ENCODE data around the gene EXPH5.

The EXPH5 gene

DNA sequence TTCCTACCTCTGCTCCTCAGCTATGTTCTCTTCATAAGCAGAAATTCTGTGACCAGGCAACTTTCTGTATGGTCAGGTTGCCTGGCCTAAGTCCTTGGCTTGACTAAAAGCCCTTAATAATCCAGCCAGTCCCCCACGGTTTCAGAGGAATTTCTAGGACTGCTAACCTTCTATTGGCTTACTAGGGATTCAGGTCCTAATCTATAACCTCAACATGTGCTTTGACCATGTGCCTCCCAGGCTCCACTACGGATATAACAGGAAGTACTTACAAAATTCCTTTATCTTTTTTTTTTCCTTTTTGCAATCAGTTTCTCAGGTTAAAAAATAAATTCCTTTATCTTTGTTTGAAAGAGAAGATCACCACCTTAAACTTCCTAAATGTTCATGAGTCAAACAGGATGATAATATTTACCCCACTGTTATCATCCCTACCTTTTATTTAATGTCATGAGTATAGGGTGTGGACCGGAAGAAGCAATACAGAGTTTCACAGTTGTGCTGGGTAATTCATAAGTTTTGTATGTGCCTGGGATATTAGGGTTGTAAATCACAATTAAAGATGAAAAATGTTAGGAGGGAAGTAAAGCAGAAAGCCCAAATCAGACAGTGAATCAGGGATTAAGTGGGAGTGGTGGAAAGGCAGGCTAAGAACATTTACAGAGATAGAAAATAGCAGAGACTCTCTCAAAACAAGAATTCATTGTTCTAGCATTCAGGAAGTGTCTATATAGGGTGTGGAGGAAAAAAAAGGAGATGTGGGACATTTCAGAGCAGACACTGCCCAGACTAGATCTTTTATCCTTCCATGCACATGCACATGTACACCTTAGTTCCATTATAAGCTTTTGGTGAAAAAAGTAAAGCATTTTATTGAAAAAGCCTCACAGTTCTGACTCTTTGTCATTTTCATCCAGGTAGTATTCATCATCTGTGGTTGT lies 84.6 kb downstream of the EXPH5 start:
- DNase-seq: no peak

DNA sequence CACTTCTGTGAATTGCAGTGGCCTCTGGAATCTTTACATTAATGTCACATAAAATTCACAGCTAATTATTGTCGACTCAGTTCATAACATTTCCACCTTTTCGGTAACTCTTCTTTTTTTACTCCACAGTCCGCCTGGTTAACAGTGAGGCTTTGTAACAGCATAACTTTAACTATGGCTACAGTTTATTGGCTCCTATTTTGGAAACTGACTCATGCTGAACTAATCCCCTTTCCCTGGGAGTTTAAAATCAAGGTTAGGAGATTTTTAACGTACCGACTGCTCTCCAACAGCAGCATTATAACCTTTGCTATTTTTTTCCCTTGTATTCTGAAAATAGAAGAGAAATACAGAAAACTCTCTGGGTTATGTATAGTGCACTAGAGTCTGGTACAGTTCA lies 92.2 kb downstream of the EXPH5 start:
- DNase-seq: no peak

DNA sequence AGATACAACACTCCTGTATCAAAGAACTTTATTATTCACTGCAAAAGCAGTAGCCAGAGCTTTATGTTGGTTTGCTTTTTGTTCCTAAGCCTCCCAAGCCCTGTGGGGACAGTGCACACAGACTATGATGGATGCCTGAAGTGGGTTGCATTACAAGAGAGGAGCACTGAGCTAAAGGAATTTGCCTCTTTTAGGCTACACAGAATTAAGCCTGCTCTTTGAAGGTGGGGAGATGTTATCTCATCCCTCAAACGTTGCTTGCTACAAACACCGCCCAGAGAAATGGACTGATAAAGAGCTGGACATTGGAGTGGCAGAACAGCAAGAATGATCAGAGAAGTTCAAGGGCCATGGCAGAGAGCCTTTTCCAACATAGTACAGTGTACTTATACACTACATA lies 92.8 kb downstream of the EXPH5 start:
- DNase-seq: peak; percentile 8

- DNase-seq: no peak
Observed at GRCh38 chr11:108500169-108500568, 93.4 kb downstream of the EXPH5 start.

- no peak for DNase-seq
Observed at GRCh38 chr11:108498816-108499408, 94.7 kb downstream of the EXPH5 start.

- peak; percentile 74 for DNase-seq
Observed at GRCh38 chr11:108498046-108498815, 95.3 kb downstream of the EXPH5 start, which contains the start of gene POGLUT3. Gene POGLUT3, minus strand, starts transcription at chr11:108498384. Its CDS starts 18 bp downstream, at chr11:108498366.

DNA sequence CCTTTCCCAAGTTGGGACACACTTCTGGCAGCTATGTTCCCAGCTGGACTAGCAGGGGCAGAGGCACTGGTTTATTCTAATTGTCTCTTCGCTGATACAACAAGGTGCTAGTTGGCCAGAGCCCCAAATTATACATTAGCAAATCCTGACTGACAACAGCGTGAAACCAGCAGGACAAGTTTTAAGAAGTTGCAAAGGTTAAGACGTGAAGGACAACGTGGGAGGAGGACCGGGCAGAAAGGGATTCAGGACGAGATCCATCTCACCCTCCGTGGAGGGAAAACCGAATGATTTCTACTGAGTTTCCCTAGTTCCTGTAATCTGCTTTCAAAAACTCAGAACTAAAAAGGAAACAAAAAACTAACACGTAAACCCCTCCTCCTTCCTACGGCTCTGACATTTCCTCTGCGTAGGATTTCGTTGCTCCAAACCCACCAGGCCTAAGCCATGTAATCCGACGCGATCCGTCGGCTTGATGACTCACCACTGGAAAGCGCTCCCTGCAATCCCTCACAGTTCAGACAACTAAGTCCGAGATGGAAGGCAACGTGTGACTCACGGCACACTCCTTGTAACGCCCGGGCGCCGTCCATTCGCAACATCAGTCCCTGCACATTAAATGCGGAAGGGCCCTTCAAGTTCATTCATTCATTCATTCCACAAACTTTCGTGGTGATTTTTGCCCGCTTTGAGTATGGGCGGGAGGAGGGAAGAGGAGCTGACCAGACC lies 96.1 kb downstream of the EXPH5 start:
- peak; percentile 89 for DNase-seq

DNA sequence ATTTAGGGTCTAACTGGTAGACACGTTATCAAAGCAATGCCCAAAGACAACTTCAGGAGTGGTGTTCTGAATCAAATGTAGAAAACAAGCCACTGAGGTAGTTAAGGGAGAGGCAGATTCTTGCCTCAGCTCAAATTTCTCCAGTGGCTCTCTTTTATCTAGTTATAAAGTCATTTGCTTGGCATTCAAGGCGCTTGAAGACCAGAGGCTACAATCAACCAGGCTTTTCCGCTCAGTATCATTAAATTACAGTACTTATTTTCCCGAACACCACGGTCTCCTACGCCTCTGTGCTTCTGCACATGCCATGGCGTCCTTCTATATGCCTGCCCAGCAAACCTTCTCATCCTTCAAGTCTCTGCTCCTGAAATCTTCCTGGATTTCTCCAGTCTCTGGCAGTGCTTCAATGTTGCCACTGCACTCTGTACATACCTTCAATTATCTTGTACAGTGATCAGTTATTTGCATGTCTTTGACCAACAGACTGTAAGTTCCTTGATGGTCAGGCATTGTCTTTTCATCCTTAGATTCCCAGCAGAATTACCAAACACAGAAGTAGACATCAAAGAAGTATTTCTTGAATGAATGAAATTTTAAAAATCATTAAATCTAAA lies 96.8 kb downstream of the EXPH5 start:
- DNase-seq: peak; percentile 18

GRCh38 chr11:108495326-108495725 lies 98.2 kb downstream of the EXPH5 start:
- DNase-seq: no peak

GRCh38 chr11:108494182-108494581 lies 99.4 kb downstream of the EXPH5 start:
- DNase-seq: no peak

DNA sequence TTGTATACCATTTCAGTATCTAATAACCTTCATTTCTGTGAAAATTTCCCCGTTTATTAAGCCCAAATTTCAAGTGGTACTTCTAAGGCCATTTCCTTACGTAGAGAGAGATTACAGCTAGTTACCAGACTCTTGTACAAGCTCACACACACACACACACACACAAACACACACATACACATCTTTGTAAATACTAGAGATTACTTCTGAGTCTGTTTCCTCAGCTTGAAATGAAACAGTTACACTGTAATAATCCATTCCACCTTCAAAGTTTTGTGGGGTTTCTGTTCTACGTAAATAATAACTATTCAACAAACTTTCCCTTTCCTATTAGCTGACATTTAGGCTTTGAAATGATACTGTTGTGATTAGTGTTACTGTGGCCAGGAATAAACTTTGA lies 101.6 kb downstream of the EXPH5 start:
- DNase-seq: no peak

- no peak for DNase-seq
Observed at GRCh38 chr11:108486828-108487227, 106.7 kb downstream of the EXPH5 start.

GRCh38 chr11:108486331-108486730 lies 107.2 kb downstream of the EXPH5 start:
- DNase-seq: no peak

- no peak for DNase-seq
Observed at GRCh38 chr11:108483163-108483562, 110.4 kb downstream of the EXPH5 start.

GRCh38 chr11:108474664-108475463 lies 118.7 kb downstream of the EXPH5 start:
- no peak for DNase-seq

- DNase-seq: no peak
Observed at GRCh38 chr11:108472681-108473080, 120.9 kb downstream of the EXPH5 start.

GRCh38 chr11:108468478-108468864 lies 125.1 kb downstream of the EXPH5 start:
- DNase-seq: no peak

GRCh38 chr11:108467091-108467823 lies 126.3 kb downstream of the EXPH5 start, which contains the start of gene C11orf65:
Gene C11orf65, minus strand, starts transcription at chr11:108467529. Its CDS starts 5,970 bp downstream, at chr11:108461559.
- peak; percentile 100 for DNase-seq

DNA sequence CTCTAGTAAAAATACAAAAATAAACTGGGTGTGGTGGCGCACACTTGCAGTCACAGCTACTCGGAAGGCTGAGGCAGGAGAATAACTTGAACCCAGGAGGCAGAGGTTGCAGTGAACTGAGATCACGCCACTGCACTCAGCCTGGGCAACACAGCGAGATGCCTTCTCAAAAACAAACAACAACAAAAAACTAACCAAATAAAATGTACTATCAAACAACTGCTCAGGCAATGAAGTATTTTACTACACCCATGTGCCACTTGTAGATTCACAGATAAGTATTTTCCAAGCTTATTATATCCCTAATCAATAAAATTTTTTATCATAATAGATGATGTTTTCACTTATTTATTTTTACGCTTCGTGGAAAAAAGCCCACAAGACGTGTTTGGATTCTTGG lies 127.2 kb downstream of the EXPH5 start:
- peak; percentile 20 for DNase-seq

Data from hematopoietic multipotent progenitor cell treated with erythropoietin and hydrocortisone succinate and interleukin-3 and kit ligand, for 6 days (in vitro differentiated cells).